IMR-90 (cell line): ENCODE measurements around the gene TMSB15B.

ENCODE experiments used
- CTCF ChIP-seq: conservative IDR thresholded peaks from 2 replicates; pipeline ENCODE4 v1.5.1; 2012; ENCODE audit warnings: mild to moderate bottlenecking, low read depth, low read length, improper control_type of control experiment
- MXI1 ChIP-seq: IDR thresholded peaks from 2 replicates; pipeline ENCODE4 v1.6.1; 2012; ENCODE audit warnings: low read depth, mild to moderate bottlenecking, low read length, moderate library complexity, borderline replicate concordance
- NFE2L2 ChIP-seq: fragments of 150-350 bp; IDR thresholded peaks from 2 replicates; pipeline ENCODE4 v1.6.1; 2016; ENCODE audit warnings: low read depth, mild to moderate bottlenecking, low read length
- POLR2A ChIP-seq: IDR thresholded peaks from 2 replicates; pipeline ENCODE4 v1.6.1; 2012; ENCODE audit warnings: mild to moderate bottlenecking, low read depth, low read length
- USF2 ChIP-seq: fragments of 150-350 bp; IDR thresholded peaks from 2 replicates; pipeline ENCODE4 v1.6.1; 2017; ENCODE audit warnings: mild to moderate bottlenecking, antibody characterized with exemption, low read length, low read depth

- TF ChIP-seq USF2 (no peak), CTCF (no peak), POLR2A (no peak), MXI1 (no peak), NFE2L2 (no peak)
These were observed 12.9 kb upstream of the TMSB15B start for GRCh38 chrX:103949506-103949905.
